ENCODE data around the gene CORO1C.

The CORO1C gene

GRCh38 chr12:108646600-108647579 lies 84.4 kb downstream of the CORO1C start:
- no peak for DNase-seq

DNA sequence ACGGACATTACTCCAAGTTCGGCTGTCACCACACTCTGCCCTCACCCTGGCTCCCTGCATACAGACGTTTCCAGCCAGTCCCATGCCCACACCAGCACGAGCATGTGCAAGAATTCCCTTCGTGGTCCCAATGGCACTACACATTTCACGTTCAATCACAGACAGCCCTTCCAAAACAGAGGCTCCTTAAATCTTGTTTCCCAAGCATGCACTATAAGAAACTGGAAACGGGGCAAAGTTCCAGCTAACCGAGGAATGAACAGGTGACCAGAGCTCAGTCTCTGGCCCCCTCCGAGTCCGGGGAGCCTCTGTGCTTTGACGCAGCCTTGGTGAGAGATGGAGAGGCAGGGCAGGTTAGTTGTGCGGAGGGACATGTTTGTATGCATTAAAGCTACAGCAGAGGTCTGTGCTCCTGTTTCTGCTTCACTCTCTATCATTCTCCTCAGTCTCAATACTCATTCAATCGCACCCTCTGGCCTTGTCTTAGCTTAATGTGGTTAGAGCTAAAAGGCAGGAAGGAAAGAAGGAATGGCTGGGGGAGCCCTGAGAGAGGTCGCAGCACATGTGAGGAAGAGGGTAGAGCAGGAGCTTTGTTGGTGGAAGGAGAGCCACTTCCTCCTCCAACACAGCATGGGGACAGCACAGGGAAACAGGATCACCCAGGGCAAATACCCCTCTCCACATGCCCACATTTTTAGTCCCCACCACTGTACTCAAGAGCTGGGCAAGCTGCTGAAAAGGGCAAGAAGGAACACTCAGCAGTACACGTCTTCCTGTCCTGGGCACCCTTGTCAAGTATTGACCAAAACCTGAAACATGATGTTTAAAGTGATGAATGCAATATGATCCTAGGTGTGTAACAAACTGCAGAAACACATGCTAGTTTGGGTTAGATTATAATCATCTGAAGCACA lies 85.4 kb downstream of the CORO1C start:
- DNase-seq: no peak

DNA sequence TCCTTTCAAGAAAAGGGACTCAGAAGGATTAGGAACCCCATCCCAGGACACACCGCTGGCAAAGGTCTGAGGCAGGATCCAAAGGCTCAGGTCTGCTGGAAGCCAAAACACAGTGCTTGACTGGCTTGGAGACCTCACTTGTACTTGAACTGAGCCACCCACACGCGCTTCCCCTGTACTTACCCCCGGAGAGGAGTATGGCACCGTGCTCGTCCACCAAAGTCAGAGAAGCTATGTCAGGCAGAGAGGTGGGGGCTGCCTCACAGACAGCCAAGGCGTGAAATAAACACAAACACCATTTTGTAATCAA lies 86.6 kb downstream of the CORO1C start:
- no peak for DNase-seq

DNA sequence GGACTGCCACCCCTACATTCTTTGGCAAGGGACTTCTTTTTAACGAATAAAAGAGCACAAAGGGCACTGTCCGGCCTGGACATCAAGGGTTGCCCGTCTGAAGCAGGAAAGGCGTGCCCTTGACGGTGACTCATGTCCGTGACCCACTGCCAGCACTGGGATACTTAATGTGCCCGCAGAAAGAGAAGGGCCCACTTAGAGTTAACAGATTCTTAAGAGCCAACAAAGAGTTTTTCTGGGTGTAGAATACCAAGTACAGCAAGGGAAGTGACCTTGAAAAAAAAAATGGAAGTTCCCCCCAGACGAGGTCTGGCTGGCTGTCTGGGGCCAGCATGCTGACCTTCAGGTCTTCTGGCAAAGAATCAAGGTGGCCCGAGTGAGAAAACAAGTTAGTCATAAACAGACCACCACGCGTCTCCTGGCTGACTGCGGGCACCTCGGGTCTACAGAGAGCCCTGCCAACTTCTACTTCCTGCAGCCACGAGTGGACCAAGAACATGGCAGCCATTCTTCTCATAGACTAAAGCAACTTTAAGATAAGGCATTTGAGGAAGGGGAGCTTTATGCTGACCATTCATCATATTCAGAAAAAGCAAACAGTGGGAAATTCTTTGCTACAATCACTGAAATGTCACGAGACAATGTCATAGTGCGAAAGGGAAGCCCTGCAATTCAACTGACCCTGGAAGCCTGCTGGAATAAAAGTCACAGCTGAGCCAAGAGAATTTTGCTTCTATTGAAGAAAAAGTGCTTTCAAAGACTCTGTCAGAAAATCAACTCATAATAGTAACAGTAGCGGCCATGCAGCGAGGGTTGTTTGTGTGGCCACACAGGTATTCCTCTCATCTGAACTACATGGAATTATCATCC lies 87.1 kb downstream of the CORO1C start:
- DNase-seq: no peak

GRCh38 chr12:108642899-108643654 lies 88.2 kb downstream of the CORO1C start:
- DNase-seq: no peak

DNA sequence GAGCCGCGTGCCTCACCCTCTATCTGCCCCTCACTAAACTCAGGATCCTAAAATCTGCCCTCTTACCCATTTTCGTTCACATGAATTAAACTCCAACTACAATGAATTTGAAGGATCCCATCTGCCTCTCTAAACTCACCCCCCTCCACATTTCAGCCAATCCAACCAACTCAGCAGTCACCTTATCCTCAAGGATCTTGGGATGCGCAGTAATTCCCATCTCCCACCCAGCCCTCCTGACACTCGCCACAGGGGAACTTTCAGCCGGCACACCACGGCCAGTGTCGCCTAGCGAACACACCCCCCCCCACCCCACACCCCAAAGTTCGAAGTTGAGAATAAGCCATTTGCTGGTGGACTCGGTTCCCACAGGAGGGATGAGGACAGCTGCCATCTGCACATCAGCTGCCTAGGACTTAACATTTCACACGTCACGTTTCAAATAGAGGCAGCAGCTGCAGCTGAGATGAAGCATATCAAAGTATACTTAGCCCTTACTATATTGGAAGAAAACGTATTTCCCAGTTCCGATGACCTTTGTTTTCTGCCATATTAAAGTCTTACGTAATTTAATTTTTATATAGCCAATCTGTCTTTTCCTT lies 88.9 kb downstream of the CORO1C start:
- no peak for DNase-seq

DNA sequence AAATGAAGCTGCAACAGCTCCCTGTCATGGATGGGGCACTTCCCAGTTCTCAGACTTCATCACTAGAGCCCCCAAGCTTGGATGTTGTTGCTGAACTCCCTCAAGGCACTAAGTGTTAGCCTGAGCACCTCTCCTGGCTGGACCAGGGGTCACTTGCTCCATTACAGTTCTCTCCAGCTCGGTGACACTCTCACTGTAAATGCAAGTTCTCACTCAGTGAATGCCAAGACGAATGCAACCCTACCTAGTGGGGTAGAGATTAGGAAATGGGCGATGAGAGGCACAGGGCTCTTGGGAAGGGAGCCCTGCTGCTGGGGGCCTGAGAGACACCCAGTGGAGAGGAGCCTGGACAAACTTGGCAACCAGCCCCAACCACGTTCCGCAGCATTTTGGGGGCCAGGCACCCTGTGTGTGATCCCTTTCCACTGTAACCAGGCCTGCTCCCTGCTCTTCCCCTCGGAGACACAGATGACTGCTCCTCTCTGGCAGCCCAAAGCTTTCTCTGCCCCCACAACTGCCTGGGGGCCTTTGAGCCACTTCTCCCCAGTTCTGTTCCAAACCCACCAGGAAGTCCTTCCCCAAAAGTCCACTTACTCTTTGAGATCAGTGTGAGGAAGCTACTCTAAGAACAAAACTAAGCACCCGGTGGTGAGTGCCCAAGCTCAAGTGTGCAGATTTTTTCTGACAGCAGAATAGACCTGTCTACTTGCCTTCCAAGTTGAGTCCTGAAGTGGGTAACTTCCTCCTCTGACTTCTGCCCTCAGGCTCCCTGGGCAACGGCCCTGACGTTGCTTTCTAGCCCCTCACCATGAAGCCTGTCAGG lies 89.7 kb downstream of the CORO1C start:
- DNase-seq: no peak

DNA sequence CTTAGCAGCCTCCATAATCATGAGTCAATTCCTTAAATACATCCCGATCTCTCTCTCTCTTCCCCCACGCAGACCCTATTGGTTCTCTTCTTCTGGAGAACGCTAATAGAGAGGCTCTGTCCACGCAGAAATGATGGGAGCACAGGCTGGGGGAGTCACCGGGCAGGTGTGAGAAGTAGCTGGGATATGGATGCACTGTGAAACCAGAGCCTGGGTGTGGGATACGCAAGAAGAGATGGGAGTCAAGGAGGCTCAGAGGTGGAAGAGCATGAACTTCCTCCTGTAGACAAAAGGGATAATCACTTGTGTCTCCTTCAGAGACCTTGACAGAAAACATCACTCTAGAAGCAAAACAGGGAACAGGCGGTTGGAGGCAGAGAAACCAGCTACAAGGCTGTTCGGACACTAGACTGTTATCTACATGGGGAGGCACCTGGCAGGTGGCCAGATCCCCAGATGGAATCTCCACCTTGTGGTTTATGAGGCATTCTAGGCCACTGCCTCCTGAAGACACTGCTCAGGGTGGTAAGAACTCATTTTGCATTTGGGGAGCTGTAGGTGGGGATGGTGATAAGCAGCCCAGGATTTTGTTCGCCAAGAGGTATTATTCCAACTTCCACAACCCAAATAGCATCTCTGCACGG lies 90.4 kb downstream of the CORO1C start:
- DNase-seq: no peak

DNA sequence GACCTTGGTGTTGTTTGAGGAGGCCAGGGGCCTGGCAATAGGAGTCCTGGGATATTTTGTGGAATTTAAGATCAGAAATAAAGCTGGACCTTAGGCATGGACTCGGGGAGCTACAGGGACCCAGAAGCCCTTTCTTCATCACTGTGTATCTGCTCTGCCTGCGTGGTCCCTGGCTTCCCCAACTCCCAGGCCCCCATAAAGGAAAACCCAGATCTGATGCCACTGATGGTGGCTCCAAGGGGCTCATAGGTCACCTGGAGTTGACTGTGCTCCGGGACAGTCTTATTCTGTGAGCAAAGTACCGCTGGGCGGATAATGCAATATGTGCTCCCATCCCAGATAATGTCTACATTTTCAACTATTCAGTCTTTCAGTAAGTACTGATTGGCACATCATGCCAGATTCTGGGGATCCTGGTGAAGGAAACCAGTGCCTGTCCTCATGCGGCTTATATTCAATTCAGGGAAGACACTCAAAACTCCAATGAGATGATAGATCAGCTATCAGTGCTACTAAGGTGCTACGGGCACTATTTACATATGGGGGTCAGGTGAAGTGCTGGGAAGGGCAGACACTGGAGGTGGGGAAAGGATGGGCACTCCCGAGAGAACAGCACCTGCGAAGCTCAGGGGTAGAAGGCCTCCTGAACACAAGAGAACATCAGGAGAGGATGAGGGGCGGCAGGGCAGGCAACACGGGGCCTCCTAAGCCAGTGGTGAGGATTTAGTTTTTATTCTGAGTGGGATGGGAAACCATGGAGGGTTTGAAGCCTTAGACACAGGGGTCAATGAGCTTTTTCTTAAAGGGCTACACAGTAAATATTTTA lies 92.1 kb downstream of the CORO1C start:
- no peak for DNase-seq

GRCh38 chr12:108638141-108638827 lies 93.0 kb downstream of the CORO1C start:
- no peak for DNase-seq

- no peak for DNase-seq
Observed at GRCh38 chr12:108637222-108637971, 93.9 kb downstream of the CORO1C start.

DNA sequence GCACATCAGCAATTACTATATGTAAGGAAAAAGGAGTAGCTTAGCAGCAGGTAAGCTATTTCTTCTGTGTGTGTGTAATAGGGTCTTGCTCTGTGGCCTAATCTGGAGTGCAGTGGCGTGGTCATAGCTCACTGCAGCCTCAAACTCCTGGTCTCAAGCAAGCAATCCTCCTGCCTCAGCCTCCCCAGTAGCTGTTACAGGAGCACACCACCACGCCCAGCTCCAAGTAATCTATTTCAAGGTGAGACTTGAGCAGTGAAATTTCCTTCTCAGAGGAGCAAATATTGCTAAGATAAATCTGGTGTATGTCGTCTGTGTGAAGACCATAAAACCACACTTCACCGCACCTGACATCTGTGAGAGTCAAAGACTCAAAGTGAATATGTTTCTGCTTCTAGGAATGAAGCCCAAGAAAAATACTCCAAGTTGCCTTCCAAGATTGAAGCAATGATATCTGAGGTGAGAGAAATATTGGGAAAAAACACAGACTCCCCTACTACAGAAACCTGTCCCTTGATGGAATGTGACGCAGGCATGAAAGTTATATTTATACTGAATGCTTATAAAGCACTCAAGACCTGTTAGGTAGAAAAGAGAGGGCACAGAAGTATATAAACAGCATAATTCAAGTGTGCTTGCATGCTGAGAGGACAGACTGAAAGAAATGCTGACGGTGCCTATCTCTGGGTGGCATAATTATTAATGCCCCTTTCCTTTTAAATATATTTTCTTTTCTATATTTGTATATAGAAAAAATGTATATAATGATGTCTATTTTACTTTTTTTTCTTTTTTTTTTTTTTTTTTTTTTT lies 95.1 kb downstream of the CORO1C start:
- no peak for DNase-seq

DNA sequence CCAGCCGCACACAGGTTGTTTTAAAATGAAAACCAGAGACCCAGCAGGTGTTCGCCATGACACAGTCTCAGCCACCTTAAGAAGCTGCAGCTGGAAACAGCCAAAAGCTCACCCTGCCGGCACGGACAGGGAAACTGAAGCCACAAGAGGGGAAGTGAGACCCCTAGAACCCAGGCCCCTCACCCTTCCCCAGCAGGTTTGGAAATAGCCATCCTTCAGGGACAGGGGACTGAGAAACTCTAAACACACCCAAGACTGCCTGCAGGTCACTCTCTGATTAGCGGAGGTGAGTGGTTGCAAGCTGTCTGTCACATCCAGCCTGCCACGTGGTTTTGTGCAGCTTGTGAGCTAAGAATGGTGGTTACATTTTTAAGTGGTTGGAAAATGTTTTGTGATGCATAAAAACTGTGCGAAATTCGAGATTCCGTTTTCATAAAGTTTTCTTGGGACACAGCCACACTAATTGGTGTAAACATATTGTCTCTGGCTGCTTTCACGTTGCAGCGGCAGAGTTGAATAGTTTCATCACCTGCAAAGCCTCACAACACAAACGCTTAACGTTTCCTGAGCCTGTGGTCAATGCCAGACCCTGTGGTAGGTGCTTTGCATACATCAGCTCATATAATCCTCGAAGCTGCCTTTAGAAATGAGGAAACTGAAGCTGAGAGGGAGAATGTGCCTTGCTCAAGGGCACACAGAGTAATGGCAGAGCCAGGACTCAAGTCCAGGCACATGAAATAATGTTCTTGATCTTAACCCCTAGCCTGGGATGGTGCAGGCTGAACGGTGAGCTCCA lies 95.9 kb downstream of the CORO1C start:
- no peak for DNase-seq

- DNase-seq: peak; percentile 7
Observed at GRCh38 chr12:108634341-108634751, 97.0 kb downstream of the CORO1C start.

DNA sequence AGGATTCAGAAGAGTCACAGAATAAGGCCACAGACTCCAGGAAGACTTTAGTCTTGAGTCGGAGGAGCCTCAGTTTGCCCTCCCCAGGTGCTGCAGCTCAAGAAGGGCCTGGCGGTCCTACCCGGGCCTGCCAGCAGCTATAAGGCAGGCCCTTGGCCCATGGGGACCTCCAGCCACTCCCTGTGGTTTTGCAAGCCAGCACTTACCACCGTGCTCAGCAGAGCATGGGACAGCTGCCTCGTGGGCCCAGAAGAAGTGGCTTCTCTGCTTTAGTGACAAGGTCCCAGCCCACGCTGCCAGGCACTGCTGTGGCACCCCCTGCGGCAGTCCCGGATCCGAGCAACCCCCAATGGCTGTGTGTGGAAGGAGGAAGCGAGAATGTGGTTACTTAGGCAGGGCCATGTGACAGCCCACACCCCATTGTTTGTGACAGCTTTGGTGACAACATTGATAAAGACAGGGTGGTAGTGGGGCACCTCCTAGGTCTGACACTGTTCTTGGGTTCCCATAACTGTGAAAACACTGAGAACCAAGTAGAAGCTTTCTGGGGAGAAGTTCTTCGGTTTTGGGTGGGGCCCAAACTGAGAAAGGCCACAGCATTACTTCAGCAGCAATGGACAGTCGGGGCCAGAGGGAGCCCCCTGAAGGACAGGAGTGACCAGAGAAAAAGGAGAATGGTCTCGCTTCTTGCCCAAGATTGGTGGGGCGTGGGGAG lies 97.6 kb downstream of the CORO1C start, which contains the start of gene SELPLG:
Gene SELPLG (minus strand): TSS at position 361 of the 715 bp plus-strand sequence. CDS start 9,587 bp downstream, outside the sequence.
- no peak for DNase-seq

All from DMS153 (cell line).